GM21723 (cell line): ENCODE measurements around the gene EMC10.
"Not testable (repeated sequence)": the region's sequence is repeated elsewhere in the genome, so short reads cannot be mapped to it uniquely, and the experiment has no call there.

ENCODE experiments used
- ATAC-seq: cut with Tn5 transposase; IDR thresholded peaks from one replicate; pipeline ENCODE4 v1.9.1; 2021; ENCODE audit warnings: mild to moderate bottlenecking, moderate library complexity; ENCODE audit not compliant: unreplicated experiment

The EMC10 gene

GRCh38 chr19:50512999-50513745, 36.9 kb downstream of the EMC10 start:
- ATAC-seq: no peak

GRCh38 chr19:50513746-50514345, 37.5 kb downstream of the EMC10 start, which contains the start of gene ASPDH:
Gene ASPDH, minus strand, starts transcription at chr19:50513913. Its CDS starts 90 bp downstream, at chr19:50513823.
- ATAC-seq: no peak

DNA sequence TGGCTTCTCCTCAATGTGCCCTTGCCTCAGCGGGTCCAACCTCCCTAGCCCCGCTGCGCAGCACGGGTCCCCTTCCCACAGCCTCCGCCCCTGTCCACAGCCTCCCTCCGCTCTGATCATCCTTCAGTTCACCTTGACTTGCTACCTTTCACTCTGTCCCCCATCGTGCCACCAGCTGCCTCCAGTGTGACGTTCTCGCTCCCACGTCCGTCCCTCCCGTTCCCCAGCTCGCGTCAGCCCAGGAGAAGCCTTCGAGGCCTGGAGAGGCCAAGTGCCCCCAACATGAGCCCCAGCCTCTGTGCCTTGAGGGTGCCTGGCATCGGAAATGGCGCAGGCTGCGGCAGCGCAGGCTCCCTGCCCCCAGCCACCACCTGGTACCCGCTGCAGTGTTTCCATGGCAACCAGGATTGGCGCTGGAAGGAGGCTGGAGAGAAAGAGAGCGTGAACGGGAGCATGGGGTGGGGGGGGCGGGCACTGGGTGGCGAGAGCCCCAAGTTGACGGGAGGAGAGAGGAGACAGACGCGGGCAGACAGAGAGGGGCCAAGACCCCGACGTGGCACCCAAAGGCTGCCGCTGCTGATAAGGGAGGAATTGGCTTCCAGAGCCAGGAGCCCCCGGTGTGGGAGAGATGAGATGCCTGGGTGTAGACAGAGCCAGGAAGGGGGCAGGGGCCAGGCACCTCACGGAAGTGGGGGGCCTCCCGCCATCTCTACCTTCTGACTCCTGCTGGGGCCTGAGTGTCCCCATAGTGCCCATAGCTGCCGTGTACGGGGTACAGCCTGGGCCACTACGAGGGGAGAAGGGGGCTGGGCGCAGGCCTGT, 38.2 kb downstream of the EMC10 start:
- ATAC-seq: no peak

DNA sequence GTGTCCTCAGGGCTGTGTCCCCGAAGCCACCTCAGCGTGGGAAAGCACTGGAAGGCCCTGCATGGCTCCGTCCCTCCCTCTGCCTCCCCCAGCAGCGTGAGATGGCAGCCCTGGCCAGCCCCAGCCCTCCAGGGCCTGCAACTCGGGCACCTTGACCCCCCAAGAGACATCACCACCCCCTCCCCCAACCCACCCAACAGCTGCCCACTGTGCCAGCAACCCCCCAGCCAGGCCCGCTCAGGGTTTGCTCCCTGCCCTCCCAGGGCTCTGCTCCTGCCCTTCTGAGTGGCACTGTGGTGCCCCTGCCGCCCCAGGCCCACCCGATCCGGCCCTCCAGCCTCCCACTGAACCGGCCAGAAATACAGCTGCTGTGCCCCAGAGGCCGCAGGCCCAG, 38.9 kb downstream of the EMC10 start:
- no peak for ATAC-seq

DNA sequence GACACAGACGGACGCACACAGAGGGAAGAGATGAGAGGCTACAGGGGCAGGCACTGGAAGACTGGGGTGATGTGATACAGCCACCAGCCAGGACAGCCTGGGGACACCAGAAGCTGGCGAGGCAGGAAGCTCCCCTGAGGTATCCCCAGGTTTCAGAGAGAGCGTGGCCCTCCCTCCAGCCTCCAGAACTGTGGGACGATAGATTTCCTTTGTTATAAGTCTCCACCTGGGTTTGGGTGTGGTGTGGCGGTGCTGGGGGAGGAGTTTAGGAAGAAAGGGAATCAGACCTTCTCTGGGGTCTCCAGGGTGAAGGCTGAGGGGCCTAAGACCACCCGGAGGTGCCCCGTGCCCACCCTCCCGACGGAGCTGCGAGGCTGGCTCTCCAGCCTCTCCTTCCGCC, 40.1 kb downstream of the EMC10 start:
- ATAC-seq: no peak

- ATAC-seq: no peak
These were observed 40.8 kb downstream of the EMC10 start for GRCh38 chr19:50516964-50517703.

GRCh38 chr19:50517704-50518075, 41.4 kb downstream of the EMC10 start:
- ATAC-seq: no peak

- ATAC-seq: no peak
These were observed 42.0 kb downstream of the EMC10 start for GRCh38 chr19:50518091-50519005.

DNA sequence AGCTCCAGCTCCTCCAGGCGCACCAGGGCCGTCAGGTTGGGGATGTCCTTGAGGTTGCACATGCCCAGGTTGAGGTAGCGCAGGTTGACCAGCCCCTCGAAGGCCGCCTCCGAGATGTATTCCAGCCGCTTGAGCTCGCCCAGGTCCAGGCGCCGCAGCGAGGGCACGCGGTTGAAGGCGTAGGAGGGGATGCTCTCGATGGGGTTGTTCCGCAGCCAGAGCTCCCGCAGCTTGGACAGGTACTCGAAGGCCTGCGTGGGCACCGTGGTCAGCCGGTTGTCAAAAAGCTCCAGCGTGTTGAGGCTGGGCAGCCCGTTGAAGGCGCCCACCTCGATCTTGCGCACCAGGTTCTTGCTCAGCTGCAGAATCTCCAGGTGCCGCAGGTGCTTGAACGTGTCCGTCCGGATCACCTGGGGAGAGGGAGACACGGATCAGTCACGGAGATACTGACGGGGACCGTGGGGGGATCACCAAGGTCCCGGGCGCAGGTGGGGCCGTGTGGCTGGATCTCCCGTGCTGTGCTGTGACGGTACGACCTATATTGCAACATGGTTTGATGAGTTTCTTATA, 42.8 kb downstream of the EMC10 start:
- no peak for ATAC-seq

DNA sequence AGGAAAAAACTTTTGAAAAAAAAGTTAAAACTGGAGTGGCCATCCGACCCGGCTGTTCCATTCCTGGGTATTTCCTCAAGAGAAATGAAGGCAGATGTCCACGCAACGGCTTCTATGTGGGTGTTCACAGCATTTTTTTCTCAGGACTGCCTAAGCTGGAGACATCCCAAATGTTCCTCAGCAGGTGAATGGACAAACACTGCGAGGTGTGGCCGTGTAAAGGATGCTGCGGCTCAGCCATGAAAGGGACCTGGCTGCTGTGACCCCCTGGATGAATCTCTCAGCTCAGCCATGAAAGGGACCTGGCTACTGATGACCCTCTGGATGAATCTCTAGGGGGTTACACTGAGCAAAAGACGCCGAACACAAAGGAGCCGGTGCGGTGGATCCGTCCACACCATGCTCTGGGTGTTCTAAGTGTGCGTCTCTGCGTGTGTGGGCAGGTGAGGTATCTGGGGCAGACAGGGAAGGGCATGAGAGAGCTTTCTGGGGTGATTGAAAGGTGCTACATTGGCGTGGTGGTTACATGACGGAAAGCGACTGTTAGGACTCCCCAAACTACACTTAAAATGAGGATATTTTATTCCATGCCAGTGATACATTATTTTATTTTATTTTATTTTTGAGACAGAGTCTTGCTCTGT, 44.6 kb downstream of the EMC10 start:
- ATAC-seq: no peak

DNA sequence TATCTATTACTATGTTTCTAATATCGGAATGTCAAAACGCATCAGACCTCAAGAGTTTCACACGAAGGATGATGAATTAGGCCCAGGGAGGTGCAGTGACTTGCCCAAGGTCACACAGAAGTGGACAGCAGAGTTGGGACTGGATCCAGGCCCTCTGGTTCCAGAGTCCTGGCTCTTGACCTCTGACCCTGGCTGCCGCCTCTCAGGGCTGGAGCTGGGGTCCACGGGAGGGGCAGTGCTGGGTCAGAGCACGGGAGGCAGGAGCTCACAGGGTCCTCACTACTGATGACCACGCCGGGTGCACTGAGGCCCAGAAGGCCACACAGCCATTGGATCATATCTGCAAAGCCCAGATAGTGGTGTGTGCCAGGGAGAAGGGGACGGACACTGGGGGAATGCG, 46.6 kb downstream of the EMC10 start:
- no peak for ATAC-seq

- not testable (repeated sequence) for ATAC-seq
These were observed 51.7 kb downstream of the EMC10 start for GRCh38 chr19:50528052-50528451.

GRCh38 chr19:50531171-50531612, 54.9 kb downstream of the EMC10 start:
- no peak for ATAC-seq

DNA sequence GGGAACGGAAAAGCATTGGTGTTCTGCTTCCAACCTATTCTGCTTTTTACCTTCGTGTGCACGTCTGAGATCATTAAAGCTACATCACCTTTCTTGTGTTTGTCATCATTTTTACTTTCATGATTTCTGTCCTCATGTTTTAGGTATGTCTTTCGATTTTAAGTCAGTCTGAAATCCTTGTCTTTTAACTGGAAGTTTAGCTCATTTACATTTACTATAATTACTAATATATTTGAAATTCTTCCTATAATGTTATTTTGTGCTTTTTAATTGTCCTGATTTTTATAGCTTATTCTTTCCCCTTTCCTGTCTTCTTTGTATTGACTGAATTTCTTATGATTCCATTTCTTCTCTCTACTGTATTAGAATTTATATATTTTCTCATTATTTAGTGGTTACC, 56.6 kb downstream of the EMC10 start:
- ATAC-seq: no peak

DNA sequence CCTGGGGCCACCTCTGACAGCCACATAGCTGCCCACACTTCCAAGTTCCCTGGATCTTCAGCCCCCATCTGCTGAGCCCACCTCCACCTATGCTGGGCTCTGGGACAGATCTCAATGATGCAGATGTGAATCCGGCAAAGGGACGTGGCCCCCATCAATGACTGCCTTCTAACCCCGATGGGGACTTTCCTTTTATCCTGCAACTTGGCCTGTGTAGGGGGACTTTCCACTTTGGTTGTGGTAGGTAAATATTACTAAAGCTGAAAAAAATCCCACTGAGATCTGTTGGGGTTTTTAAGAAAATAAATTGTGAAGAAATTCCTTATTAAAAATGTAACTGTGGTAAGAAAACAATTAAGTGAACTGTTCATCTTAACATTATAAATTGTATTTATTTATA, 58.2 kb downstream of the EMC10 start:
- no peak for ATAC-seq

- no peak for ATAC-seq
These were observed 59.4 kb downstream of the EMC10 start for GRCh38 chr19:50535672-50536187.

- no peak for ATAC-seq
These were observed 60.5 kb downstream of the EMC10 start for GRCh38 chr19:50536662-50537305.

- no peak for ATAC-seq
These were observed 61.0 kb downstream of the EMC10 start for GRCh38 chr19:50537306-50537685.
